ENCODE data around the gene TCAP.

TCAP gene

DNA sequence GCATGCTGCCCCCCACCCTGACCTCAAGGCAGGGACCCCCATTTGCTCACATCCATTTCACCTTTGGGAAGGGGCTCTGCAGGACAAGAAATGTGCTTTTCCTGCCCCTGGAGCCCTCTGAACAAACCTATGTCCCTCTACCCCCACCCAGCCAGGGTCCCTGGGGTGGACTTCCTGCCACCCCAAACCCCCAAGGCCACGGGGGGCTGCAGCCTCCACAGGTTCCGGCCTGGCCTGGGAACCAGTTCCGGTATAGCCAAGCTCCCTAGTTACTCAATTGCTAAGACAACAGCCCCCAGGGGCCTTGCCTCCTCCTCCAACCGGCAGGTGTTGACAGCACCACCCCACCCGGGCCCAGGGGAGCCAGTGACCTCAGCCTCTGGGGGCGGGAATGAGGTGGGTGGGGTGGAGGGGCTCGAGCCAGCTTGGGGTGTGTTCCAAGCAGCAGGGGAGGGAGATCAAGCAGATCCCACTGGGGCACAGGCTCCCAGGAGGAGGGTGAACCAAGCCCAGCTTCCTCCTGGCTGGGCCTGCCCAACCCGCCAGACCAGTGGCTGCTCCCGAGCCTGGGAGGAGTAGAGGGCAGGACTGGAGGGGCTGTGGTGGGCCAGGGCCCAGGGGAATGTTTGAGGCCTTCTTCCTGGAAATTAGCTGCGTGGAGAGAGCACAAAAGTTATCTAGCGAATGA lies 9.7 kb downstream of the TCAP start:
- no peak for DNase-seq (ENCODE audit: extremely low read depth, low read depth)
- no peak for TF ChIP-seq CTCF (IDR thresholded peaks at IDR 0.05; ENCODE audit: low read depth, low read length)

DNA sequence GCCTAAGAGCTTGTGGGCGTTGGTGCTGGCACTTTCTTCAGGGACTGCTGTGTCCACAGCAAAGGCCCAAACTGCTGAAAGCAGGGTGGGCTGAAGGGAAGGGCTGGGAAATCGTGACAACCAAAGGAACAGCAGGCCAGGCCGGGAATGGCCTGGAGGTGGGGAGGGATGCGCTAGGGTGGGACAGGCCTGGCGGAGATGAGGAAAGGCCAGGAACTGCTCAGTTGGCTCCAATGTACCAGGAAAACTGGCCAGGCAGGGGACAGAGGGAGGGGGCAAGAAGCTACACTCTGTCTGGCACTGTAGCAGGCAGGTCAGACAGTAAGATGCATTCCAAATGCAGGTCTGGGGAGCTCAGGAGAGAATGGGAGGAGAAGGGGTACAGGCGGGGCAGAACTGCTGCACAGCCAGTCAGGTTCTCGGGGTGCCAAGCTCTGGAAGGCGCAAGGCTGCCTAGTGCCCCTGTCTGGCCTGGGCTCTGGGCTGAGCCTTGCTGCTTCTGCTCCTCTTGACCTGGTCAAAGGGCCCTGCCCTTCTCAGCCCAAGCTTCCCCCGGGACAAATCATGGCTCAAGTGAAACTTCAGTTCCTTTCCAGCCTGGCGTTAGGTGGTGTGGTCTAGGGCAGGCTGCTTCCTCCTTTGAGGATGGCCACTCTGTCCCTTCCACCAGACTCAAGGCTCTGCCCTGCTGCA lies 10.4 kb downstream of the TCAP start:
- no peak for TF ChIP-seq CTCF (IDR thresholded peaks at IDR 0.05; ENCODE audit: low read depth, low read length)
- no peak for DNase-seq (ENCODE audit: extremely low read depth, low read depth)

DNA sequence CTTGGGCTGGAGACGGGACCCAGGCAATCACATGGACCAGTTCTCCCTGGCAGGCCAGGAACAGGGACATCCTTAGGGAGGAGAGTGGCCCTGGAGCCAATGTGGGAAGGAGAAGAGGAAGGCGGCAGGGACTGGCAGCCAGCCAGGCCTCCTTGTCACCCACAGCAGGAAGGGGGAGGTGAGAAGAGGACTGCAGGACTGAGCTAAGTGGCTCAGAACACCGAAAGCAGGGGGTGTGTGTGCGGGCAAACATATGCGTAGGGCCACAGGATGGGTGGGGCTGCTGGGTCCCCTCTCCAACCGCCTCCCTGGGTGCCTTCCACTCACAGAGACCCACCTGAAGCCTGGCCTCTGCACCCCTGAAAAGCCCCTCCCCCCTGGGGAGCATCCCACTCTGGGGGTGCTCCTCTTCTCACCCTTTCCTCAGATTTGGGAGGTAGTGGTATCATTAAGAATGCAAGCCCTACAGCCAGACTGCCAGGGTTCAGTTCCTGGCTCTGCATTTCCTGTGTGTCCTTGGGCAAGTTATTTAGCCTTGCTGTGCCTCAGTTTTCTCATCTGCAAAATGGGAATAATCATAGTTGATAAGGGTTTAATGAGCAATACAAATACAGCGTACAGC lies 11.2 kb downstream of the TCAP start:
- DNase-seq (ENCODE audit: extremely low read depth, low read depth): no peak

DNA sequence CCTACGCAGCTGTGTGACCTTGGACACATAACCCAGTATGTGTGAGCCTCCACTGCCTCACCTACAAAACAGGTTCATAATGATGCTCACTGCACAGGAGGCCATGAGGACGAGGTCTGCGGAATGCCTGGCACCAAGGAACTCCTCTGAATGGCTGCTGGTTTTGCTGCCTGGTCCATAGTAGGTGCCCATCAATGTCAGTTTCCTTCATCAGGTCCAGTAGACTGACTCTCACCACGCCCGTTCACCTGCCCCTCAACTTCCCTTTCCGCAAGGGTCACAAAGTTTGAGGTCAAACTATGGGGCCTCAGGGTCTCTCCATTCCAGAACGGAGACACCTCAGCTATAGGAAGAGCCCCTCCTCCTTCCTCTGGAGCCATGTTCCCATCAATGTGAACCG lies 11.9 kb downstream of the TCAP start:
- no peak for DNase-seq (ENCODE audit: extremely low read depth, low read depth)
- no peak for TF ChIP-seq CTCF (IDR thresholded peaks at IDR 0.05; ENCODE audit: low read depth, low read length)

More for the DNA sequence above, 11.2 kb downstream of the TCAP start:
- TF ChIP-seq CTCF (IDR thresholded peaks at IDR 0.05; ENCODE audit: low read depth, low read length): no peak

DNA sequence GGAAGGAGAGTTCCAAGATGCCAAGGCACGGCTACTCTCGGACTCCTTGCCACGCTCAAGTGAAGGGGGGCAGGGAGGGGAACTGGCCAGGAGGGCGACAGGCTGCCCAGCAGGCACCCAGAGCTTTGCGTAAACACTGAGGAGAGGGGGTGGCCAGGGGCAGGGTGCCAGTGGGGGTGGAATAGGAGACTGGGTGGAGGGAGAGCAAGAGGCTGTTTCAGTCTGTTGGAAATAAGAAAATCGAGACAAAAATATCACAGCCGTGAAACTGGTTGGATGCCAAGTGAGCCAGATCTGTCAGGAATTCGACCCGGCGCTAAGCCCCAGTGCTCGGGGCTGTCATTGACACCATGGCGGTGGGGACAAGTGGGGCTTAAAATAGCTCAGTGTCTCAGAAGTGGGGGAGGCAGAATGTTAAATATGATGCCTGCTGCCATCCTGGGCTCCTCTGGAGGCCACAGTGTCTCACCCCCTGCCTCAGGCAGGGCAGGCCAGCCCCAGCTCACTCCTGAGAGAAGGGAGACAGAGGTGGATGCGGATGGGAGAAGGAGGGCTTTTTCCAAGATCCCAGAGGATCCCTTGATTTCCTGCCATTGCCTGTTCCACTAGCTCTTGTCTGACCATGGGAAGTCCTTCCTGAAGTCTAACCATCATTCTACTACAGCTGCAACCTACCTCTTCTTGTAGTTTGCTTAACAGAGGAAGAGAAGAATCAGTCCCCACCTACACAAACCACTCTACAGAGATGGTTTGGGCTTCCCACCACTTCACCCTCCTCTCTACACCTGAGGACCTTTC lies 12.6 kb downstream of the TCAP start:
- DNase-seq (ENCODE audit: extremely low read depth, low read depth): no peak
- TF ChIP-seq CTCF (IDR thresholded peaks at IDR 0.05; ENCODE audit: low read depth, low read length): no peak

DNA sequence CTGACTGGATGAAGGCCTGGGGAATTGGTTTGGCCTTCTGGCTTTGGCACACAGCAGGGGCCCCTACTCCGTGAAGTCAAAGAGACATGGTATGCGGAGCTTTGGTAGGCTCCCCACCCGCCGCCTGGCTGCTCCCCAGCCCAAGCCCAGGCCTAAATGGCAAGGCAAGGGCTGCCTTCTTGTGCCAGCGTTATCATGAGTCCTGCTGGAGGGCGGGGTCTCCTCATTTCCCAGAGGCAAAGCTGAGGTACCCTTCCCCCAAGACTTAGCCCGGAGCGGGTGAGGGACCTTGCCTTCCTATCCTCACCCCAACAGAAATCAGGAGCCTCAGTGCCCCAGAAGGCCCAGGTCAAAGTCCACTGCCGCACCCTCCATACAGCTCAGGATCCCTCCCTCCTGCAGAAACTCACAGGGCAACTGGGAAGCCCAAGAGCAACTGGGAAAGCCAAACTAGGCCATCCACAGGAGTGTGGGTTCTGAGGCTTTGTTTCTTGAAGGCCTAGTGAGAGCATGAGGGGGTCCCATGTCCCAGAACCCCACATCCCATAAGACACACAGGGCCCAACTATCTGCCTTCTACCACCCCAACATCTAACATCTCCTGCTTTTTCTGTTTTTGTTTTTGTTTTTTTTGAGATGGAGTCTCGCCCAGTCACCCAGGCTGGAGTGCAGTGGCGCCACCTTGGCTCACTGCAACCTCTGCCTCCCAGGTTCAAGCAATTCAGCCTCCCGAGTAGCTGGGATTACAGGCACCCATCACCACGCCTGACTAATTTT lies 13.4 kb downstream of the TCAP start:
- DNase-seq (ENCODE audit: extremely low read depth, low read depth): no peak
- no peak for TF ChIP-seq CTCF (IDR thresholded peaks at IDR 0.05; ENCODE audit: low read depth, low read length)

Data from AG09319 (cell line).